ENCODE data around the gene SMYD4. TPM values are rescaled to one million over a fixed set of nuclear protein-coding genes. Genes with fewer than 3 reads are reported as not detected.

Gene SMYD4
- 11.2 and 11.8 TPM in 2 replicates for total RNA-seq

GRCh38 chr17:1829592-1830257 is at the start of gene SMYD4, which contains the start of gene RPA1:
Gene SMYD4 (minus strand): TSS chr17:1829902. CDS start chr17:1827994, 1,908 bp downstream.
Gene RPA1 (plus strand): TSS chr17:1830005. CDS start chr17:1830094, 89 bp downstream.

GRCh38 chr17:1742371-1743087 is 87.2 kb downstream of the SMYD4 start, which contains the start of gene SERPINF2:
Gene SERPINF2 (plus strand): TSS chr17:1742871. CDS start chr17:1744996, 2,125 bp downstream.

Other genes starting within 250 kb of the SMYD4 start
- 22.5 and 23.2 TPM in 2 replicates for gene SLC43A2, start 201.1 kb downstream of the SMYD4 start, total RNA-seq
- 0.65 and 0.97 TPM in 2 replicates for gene SCARF1, start 184.2 kb downstream of the SMYD4 start, total RNA-seq
- gene RILP, start 180.0 kb downstream of the SMYD4 start, total RNA-seq: 7.9 and 10.3 TPM in 2 replicates
- gene PRPF8, start 145.0 kb downstream of the SMYD4 start, total RNA-seq: 117 and 135 TPM in 2 replicates
- gene TLCD2, start 119.5 kb downstream of the SMYD4 start, total RNA-seq: 5.3 and 5.9 TPM in 2 replicates
- gene WDR81, start 105.2 kb downstream of the SMYD4 start, total RNA-seq: 21.4 and 27.4 TPM in 2 replicates
- gene SERPINF2, start 87.0 kb downstream of the SMYD4 start, total RNA-seq: 0.11 and 0.13 TPM in 2 replicates
- gene SERPINF1, start 67.8 kb downstream of the SMYD4 start, total RNA-seq: 5.1 and 16.5 TPM in 2 replicates
- 25.2 TPM in 2 replicates for gene RPA1, start 103 bp upstream of the SMYD4 start, total RNA-seq
- gene RTN4RL1, start 195.4 kb upstream of the SMYD4 start, total RNA-seq: 8.4 and 13.0 TPM in 2 replicates
- gene DPH1, start 200.3 kb upstream of the SMYD4 start, total RNA-seq: 40.6 and 52.0 TPM in 2 replicates
- 39.3 and 44.9 TPM in 2 replicates for gene OVCA2, start 212.1 kb upstream of the SMYD4 start, total RNA-seq
- 7.6 and 12.9 TPM in 2 replicates for gene HIC1, start 225.2 kb upstream of the SMYD4 start, total RNA-seq

Data from articular chondrocyte of knee joint (primary cell).